CD14-positive monocyte (primary cell): ENCODE results near the gene NTM. TPM values are rescaled to one million over a fixed set of nuclear protein-coding genes. Genes with fewer than 3 reads are reported as not detected.

Experiments used
- DNase-seq, 3 donors: peaks; one replicate each; pipeline ENCODE4 v3.0.0-alpha.2; 2011 to 2022
- H2AFZ ChIP-seq: 2 replicates; pipeline ENCODE4 v1.6.0; 2012; ENCODE audit warnings: mild to moderate bottlenecking, low read depth, low read length, inconsistent platforms; ENCODE audit not compliant: insufficient read depth, poor library complexity, severe bottlenecking
- H3K27ac ChIP-seq, 2 donors: 1 replicate in 1 of 2; 2 replicates in 1 of 2; pipeline ENCODE4 v1.5.1; 2012 to 2013; ENCODE audit warnings: low read length in 2 of 2, control low read depth in 1 of 2, inconsistent platforms in 1 of 2, low read depth in 1 of 2, mild to moderate bottlenecking in 1 of 2
- H3K27me3 ChIP-seq, 2 donors: one replicate each; pipeline versions ENCODE4 v1.6.0 to v1.6.1; 2011 to 2013; ENCODE audit warnings: low read length in 2 of 2; ENCODE audit not compliant: control insufficient read depth in 2 of 2, insufficient read depth in 2 of 2
- H3K36me3 ChIP-seq, 2 donors: replicated peaks in 1 of 2; 1 replicate in 1 of 2; 2 replicates in 1 of 2; pipeline versions ENCODE4 v1.5.1 to v1.6.1; 2012 to 2013; ENCODE audit warnings: low read length in 2 of 2, control low read depth in 1 of 2, inconsistent platforms in 1 of 2, mild to moderate bottlenecking in 1 of 2; ENCODE audit not compliant: insufficient read depth in 2 of 2, control insufficient read depth in 1 of 2
- H3K4me1 ChIP-seq, 2 donors: 1 replicate in 1 of 2; 2 replicates in 1 of 2; pipeline versions ENCODE4 v1.5.1 to v1.6.1; 2012 to 2013; ENCODE audit warnings: low read length in 2 of 2, control low read depth in 1 of 2, inconsistent platforms in 1 of 2, mild to moderate bottlenecking in 1 of 2, moderate library complexity in 1 of 2; ENCODE audit not compliant: insufficient read depth in 2 of 2, control insufficient read depth in 1 of 2
- H3K4me2 ChIP-seq: replicated peaks from 2 replicates; pipeline ENCODE3; 2012; ENCODE audit warnings: low read length, moderate library complexity, mild to moderate bottlenecking; ENCODE audit not compliant: poor library complexity, severe bottlenecking; ENCODE audit errors: extremely low read depth
- H3K4me3 ChIP-seq, 3 experiments: fragments of 200-600 bp in 1 of 3; sonication (generic) in 1 of 3; replicated peaks in 1 of 3; 1 replicate in 2 of 3; 2 replicates in 1 of 3; pipeline ENCODE4 v1.5.1; 2011 to 2013; ENCODE audit warnings: low read length in 3 of 3, mild to moderate bottlenecking in 3 of 3, control low read depth in 2 of 3, low read depth in 2 of 3, inconsistent platforms in 1 of 3, moderate library complexity in 1 of 3
- H3K79me2 ChIP-seq: 2 replicates; pipeline ENCODE4 v1.6.0; 2012; ENCODE audit warnings: mild to moderate bottlenecking, control low read depth, inconsistent platforms, low read length, moderate library complexity; ENCODE audit not compliant: insufficient read depth
- H3K9ac ChIP-seq: 2 replicates; pipeline ENCODE4 v1.6.0; 2017; ENCODE audit warnings: low read length, mild to moderate bottlenecking; ENCODE audit not compliant: insufficient read depth, poor library complexity, severe bottlenecking
- H3K9me3 ChIP-seq, 2 donors: replicated peaks in 1 of 2; 1 replicate in 1 of 2; 2 replicates in 1 of 2; pipeline versions ENCODE4 v1.5.1 to v1.6.1; 2012 to 2013; ENCODE audit warnings: low read length in 2 of 2, control low read depth in 1 of 2; ENCODE audit not compliant: control insufficient read depth in 1 of 2, insufficient read depth in 1 of 2
- H4K20me1 ChIP-seq: 2 replicates; pipeline ENCODE4 v1.6.0; 2012; ENCODE audit warnings: mild to moderate bottlenecking, low read length, control low read depth, moderate library complexity; ENCODE audit not compliant: insufficient read depth
- H3K27ac Mint-ChIP-seq, 7 donors: one replicate each; pipeline ENCODE4 v1.8.0; 2020; ENCODE audit warnings: mild to moderate bottlenecking in 7 of 7, mixed read lengths in 7 of 7, moderate library complexity in 6 of 7, inconsistent platforms in 2 of 7
- H3K27me3 Mint-ChIP-seq, 3 donors: one replicate each; pipeline ENCODE4 v1.8.0; 2021 to 2022; ENCODE audit warnings: low read depth in 3 of 3, mild to moderate bottlenecking in 3 of 3, mixed read lengths in 3 of 3, moderate library complexity in 3 of 3, inconsistent platforms in 1 of 3
- H3K36me3 Mint-ChIP-seq, 2 donors: one replicate each; pipeline ENCODE4 v1.8.0; 2020; ENCODE audit warnings: mixed read lengths in 2 of 2, inconsistent platforms in 1 of 2, mild to moderate bottlenecking in 1 of 2
- H3K4me1 Mint-ChIP-seq: one replicate; pipeline ENCODE4 v1.8.0; 2020; ENCODE audit warnings: mild to moderate bottlenecking, mixed read lengths
- H3K4me3 Mint-ChIP-seq, 2 donors: one replicate each; pipeline ENCODE4 v1.8.0; 2020; ENCODE audit warnings: mild to moderate bottlenecking in 2 of 2, mixed read lengths in 2 of 2, moderate library complexity in 1 of 2
- H3K9me3 Mint-ChIP-seq, 7 donors: one replicate each; pipeline ENCODE4 v1.8.0; 2020 to 2022; ENCODE audit warnings: mixed read lengths in 7 of 7, mild to moderate bottlenecking in 6 of 7, moderate library complexity in 6 of 7, inconsistent platforms in 2 of 7
- WGBS: methylation state at CpG from one replicate; pipeline ENCODE4 v1.1.5; 2013; ENCODE audit warnings: missing lambda C conversion rate; ENCODE audit not compliant: insufficient coverage; 5-methylcytosine and 5-hydroxymethylcytosine counted together
- intact Hi-C, 2 donors: fragments of 100-400 bp; cut with micrococcal nuclease; formaldehyde crosslinking; loops; one replicate each; pipeline versions ENCODE4 v1.15.0 to v1.15.1; 2023
- polyA plus RNA-seq, 3 donors: library from polyadenylated mRNA; depleted of rRNA in 1 of 3; unstranded in 2 of 3; stranded (reverse) in 1 of 3; fragments of 300-500 nt in 2 of 3; fragments of >200 nt in 1 of 3; fragmentation: Illumina TruSeq in 2 of 3; gene quantifications; 1 replicate in 2 of 3; 2 replicates in 1 of 3; pipeline ENCODE4 v1.2.3, GENCODE V29; 2012 to 2021
- TF ChIP-seq, protein P1 (sequence below): fragments of 200-600 bp; IDR thresholded peaks from one replicate; pipeline ENCODE4 v1.8.0; 2022; ENCODE audit warnings: antibody characterized with exemption, mild to moderate bottlenecking

Gene NTM
- polyA plus RNA-seq, 3 donors: not detected

DNA sequence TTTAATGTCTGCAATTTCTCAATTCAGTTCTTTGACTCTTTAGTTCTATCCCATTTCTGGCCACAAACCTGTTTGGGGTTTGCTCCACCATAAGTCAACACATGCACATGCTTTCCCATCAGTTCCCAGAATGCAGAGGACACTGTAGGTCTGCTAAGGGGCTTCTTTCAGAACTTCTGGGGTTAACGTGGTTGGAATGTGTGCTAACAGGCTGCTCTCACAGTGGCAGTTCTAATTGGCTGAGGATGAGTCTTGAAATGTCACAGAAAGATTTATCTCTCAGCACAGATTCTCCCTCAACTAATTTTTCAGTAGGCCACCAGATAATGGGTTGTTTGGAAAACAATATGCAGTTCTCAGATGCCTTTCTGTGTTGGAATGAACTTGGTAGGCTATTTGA lies 703.4 kb downstream of the NTM start:
- Histone ChIP-seq H3K9me3 (peaks cover 14 to 16% of the 10 kb centered on the region in 2 donors), H3K36me3 (no peaks in the 10 kb centered on the region), H4K20me1 (no peaks in the 10 kb centered on the region), H3K27me3 (no peaks in the 10 kb centered on the region), H3K79me2 (no peaks in the 10 kb centered on the region), H3K4me1 (peaks cover 3 to 8% of the 10 kb centered on the region in 2 donors), H3K27ac (no peak overlapping the region), H3K4me2 (no peak overlapping the region), H3K9ac (no peak overlapping the region), H3K4me3 (no peak overlapping the region), H2AFZ (no peak overlapping the region)
- Mint-ChIP-seq H3K4me1 (peaks cover 15% of the 10 kb centered on the region), H3K9me3 (peaks cover 0 to 11% (median 0%) of the 10 kb centered on the region in 7 donors), H3K4me3 (no peak overlapping the region), H3K36me3 (no peaks in the 10 kb centered on the region), H3K27me3 (peaks cover 0 to 4% (median 0%) of the 10 kb centered on the region in 3 donors), H3K27ac (no peak overlapping the region)
- TF ChIP-seq, protein P1, sequence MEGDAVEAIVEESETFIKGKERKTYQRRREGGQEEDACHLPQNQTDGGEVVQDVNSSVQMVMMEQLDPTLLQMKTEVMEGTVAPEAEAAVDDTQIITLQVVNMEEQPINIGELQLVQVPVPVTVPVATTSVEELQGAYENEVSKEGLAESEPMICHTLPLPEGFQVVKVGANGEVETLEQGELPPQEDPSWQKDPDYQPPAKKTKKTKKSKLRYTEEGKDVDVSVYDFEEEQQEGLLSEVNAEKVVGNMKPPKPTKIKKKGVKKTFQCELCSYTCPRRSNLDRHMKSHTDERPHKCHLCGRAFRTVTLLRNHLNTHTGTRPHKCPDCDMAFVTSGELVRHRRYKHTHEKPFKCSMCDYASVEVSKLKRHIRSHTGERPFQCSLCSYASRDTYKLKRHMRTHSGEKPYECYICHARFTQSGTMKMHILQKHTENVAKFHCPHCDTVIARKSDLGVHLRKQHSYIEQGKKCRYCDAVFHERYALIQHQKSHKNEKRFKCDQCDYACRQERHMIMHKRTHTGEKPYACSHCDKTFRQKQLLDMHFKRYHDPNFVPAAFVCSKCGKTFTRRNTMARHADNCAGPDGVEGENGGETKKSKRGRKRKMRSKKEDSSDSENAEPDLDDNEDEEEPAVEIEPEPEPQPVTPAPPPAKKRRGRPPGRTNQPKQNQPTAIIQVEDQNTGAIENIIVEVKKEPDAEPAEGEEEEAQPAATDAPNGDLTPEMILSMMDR: no peak
- no CpG with 5 or more reads among the region's 1 CpG for WGBS
- intact Hi-C loops: no loop called here
- DNase-seq: no peak

DNA sequence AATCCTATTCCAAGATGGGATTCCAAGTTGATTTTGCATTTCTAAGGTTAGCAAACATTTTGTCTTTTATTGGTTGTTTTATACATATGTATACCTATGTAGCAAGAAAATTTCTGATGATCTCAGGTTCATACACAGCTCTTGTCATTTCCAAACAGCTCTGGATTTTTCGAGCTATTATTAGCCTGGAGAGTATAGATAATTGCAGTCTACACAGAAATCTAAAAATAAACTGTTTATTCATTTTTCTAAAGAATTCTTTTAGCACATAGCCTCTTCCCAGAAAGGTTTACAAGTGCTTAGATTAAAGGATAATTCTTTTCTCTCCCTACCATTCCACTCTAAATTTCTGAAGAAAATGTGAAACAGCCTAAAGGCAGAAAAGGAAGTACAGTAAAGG lies 705.0 kb downstream of the NTM start:
- no CpG with 5 or more reads among the region's 1 CpG for WGBS
- Histone ChIP-seq H3K4me3 (no peak overlapping the region), H3K4me2 (no peak overlapping the region), H3K36me3 (no peaks in the 10 kb centered on the region), H3K27ac (no peak overlapping the region), H3K9ac (no peak overlapping the region), H3K79me2 (no peaks in the 10 kb centered on the region), H3K27me3 (no peaks in the 10 kb centered on the region), H3K4me1 (peaks cover 3 to 8% of the 10 kb centered on the region in 2 donors), H3K9me3 (peaks cover 0 to 8% of the 10 kb centered on the region in 2 donors), H4K20me1 (no peaks in the 10 kb centered on the region), H2AFZ (no peak overlapping the region)
- H3K4me1 Mint-ChIP-seq: peaks cover 12% of the 10 kb centered on the region
- peaks cover 0 to 11% (median 0%) of the 10 kb centered on the region in 7 donors for H3K9me3 Mint-ChIP-seq
- intact Hi-C loops: no loop called here
- H3K27me3 Mint-ChIP-seq: peaks cover 2 to 4% (median 2%) of the 10 kb centered on the region in 3 donors
- no peaks in the 10 kb centered on the region for H3K36me3 Mint-ChIP-seq
- no peak overlapping the region for H3K4me3 Mint-ChIP-seq
- H3K27ac Mint-ChIP-seq: no peak overlapping the region
- TF ChIP-seq, protein P1: no peak
- DNase-seq: no peak
